Stomach (tissue), 4 donors: Measurements from ENCODE around the gene TRIP4.

ENCODE experiments used
- CTCF ChIP-seq, 7 experiments: fragments of 450-650 bp in 4 of 7; fragments of 200-600 bp in 3 of 7; sonication (generic) in 3 of 7; IDR thresholded peaks; one replicate each; pipeline ENCODE4 v1.5.1; 2016 to 2019; ENCODE audit warnings: antibody characterized with exemption in 7 of 7, control low read depth in 2 of 7, mild to moderate bottlenecking in 1 of 7
- POLR2AphosphoS5 ChIP-seq, 3 donors: sonication (generic); formaldehyde crosslinking; IDR thresholded peaks; one replicate each; pipeline ENCODE4 v1.6.1; 2016; ENCODE audit warnings: antibody characterized with exemption in 3 of 3

GRCh38 chr15:64503640-64504039 is 116.0 kb downstream of the TRIP4 start:
- no peak for TF ChIP-seq POLR2AphosphoS5 (IDR thresholded peaks at IDR 0.05)
- no peak for TF ChIP-seq CTCF (IDR thresholded peaks at IDR 0.05)
